H1 (cell line): Measurements from ENCODE around the gene URB2. TPM values are rescaled to one million over a fixed set of nuclear protein-coding genes. Genes with fewer than 3 reads are reported as not detected.

Experiments
- CTCF ChIA-PET: fragments of 300-600 bp; sonication (Branson Sonifier 250); formaldehyde crosslinking; loops from one replicate; lab custom pipeline; 2021; ENCODE audit not compliant: partially characterized antibody; lab: Charles Lee
- POLR2A ChIA-PET: fragments of 300-600 bp; sonication (Branson Sonifier 250); formaldehyde crosslinking; loops from one replicate; lab custom pipeline; 2021; ENCODE audit warnings: inconsistent platforms; ENCODE audit not compliant: partially characterized antibody; lab: Charles Lee
- DNase-seq, 2 experiments: peaks; one replicate each; pipeline versions ENCODE4 v3.0.0 to v3.0.0-alpha.2; 2010 to 2022; ENCODE audit warnings: low spot score in 2 of 2, low read depth in 1 of 2, mixed read lengths in 1 of 2
- FAIRE-seq: peaks from 2 replicates; lab custom pipeline; 2011; peaks lifted over from hg19 to GRCh38; lab: Jason Lieb, UNC
- H2AFZ ChIP-seq: 2 replicates; pipeline ENCODE4 v1.8.1; 2012; ENCODE audit warnings: low read length, inconsistent platforms
- H2AK5ac ChIP-seq: 2 replicates; pipeline ENCODE4 v1.6.1; 2013; ENCODE audit warnings: low read depth, low read length
- H2BK120ac ChIP-seq: replicated peaks from 2 replicates; pipeline ENCODE3; 2013; ENCODE audit warnings: low read depth, low read length, inconsistent platforms
- H2BK12ac ChIP-seq: 2 replicates; pipeline ENCODE4 v1.6.1; 2013; ENCODE audit warnings: low read depth, low read length
- H2BK15ac ChIP-seq: 2 replicates; pipeline ENCODE4 v1.6.1; 2013; ENCODE audit warnings: low read length
- H2BK20ac ChIP-seq: 2 replicates; pipeline ENCODE4 v1.6.1; 2013; ENCODE audit warnings: low read length
- H2BK5ac ChIP-seq: 2 replicates; pipeline ENCODE4 v1.6.1; 2013; ENCODE audit warnings: low read depth, low read length
- H3K14ac ChIP-seq: 2 replicates; pipeline ENCODE4 v1.6.1; 2013; ENCODE audit warnings: inconsistent platforms; ENCODE audit not compliant: insufficient read length
- H3K18ac ChIP-seq: 2 replicates; pipeline ENCODE4 v1.6.1; 2013; ENCODE audit warnings: low read length; ENCODE audit errors: extremely low read depth
- H3K23ac ChIP-seq: 2 replicates; pipeline ENCODE4 v1.6.1; 2013; ENCODE audit warnings: inconsistent platforms; ENCODE audit not compliant: insufficient read length
- H3K23me2 ChIP-seq: 2 replicates; pipeline ENCODE4 v1.6.1; 2013; ENCODE audit warnings: low read depth, low read length
- H3K27ac ChIP-seq: 2 replicates; pipeline ENCODE4 v1.6.1; 2011; ENCODE audit warnings: low read depth, low read length, inconsistent platforms
- H3K27me3 ChIP-seq, 4 experiments: replicated peaks in 1 of 4; 1 replicate in 1 of 4; 2 replicates in 3 of 4; pipeline versions ENCODE4 v1.6.1 to v1.8.1; 2011 to 2013; ENCODE audit warnings: low read length in 3 of 4, mild to moderate bottlenecking in 3 of 4, inconsistent platforms in 2 of 4, mixed read lengths in 2 of 4, moderate library complexity in 1 of 4; ENCODE audit not compliant: control insufficient read depth in 3 of 4, insufficient read depth in 3 of 4; ENCODE audit errors: extremely low read depth in 1 of 4
- H3K36me3 ChIP-seq, 4 experiments: 2 replicates each; pipeline versions ENCODE4 v1.6.1 to v1.8.1; 2011 to 2013; ENCODE audit warnings: mild to moderate bottlenecking in 4 of 4, low read length in 3 of 4, moderate library complexity in 2 of 4, control low read depth in 1 of 4, inconsistent platforms in 1 of 4; ENCODE audit not compliant: insufficient read depth in 4 of 4, control insufficient read depth in 2 of 4
- H3K4ac ChIP-seq: replicated peaks from 2 replicates; pipeline ENCODE3; 2013; ENCODE audit warnings: low read length, low read depth, mixed read lengths, inconsistent platforms; ENCODE audit not compliant: insufficient read length
- H3K4me1 ChIP-seq, 4 experiments: replicated peaks in 1 of 4; 1 replicate in 1 of 4; 2 replicates in 3 of 4; pipeline versions ENCODE4 v1.6.1 to v1.8.1; 2011 to 2013; ENCODE audit warnings: low read length in 3 of 4, inconsistent platforms in 2 of 4, mixed read lengths in 1 of 4; ENCODE audit not compliant: insufficient read depth in 4 of 4, control insufficient read depth in 3 of 4
- H3K4me2 ChIP-seq, 2 experiments: 2 replicates each; pipeline versions ENCODE4 v1.6.1 to v1.8.1; 2011 to 2013; ENCODE audit warnings: low read depth in 2 of 2, low read length in 2 of 2, control low read depth in 1 of 2, inconsistent platforms in 1 of 2, mild to moderate bottlenecking in 1 of 2; ENCODE audit not compliant: insufficient read depth in 1 of 2
- H3K4me3 ChIP-seq, 4 experiments: fragments of 200-600, 300-600 bp in 1 of 4; sonication (generic), shearing (Covaris generic), sonication (Bioruptor Twin) in 1 of 4; 2 replicates each; pipeline versions ENCODE4 v1.5.1 to v1.8.1; 2011 to 2016; ENCODE audit warnings: low read length in 4 of 4, low read depth in 3 of 4, control low read depth in 2 of 4, inconsistent platforms in 2 of 4, mild to moderate bottlenecking in 2 of 4, mixed read lengths in 1 of 4, moderate library complexity in 1 of 4; ENCODE audit not compliant: insufficient read depth in 2 of 4; ENCODE audit errors: extremely low read depth in 1 of 4
- H3K56ac ChIP-seq: replicated peaks from 2 replicates; pipeline ENCODE3; 2013; ENCODE audit warnings: low read depth, mild to moderate bottlenecking, mixed read lengths, low read length, inconsistent platforms; ENCODE audit not compliant: insufficient read length
- H3K79me1 ChIP-seq: 2 replicates; pipeline ENCODE4 v1.6.1; 2013; ENCODE audit warnings: low read depth, low read length, control low read depth
- H3K79me2 ChIP-seq, 2 experiments: 2 replicates each; pipeline versions ENCODE4 v1.6.1 to v1.8.1; 2012 to 2013; ENCODE audit warnings: low read length in 2 of 2, mild to moderate bottlenecking in 2 of 2, inconsistent platforms in 1 of 2; ENCODE audit not compliant: insufficient read depth in 2 of 2, control insufficient read depth in 1 of 2
- H3K9ac ChIP-seq, 4 experiments: replicated peaks in 1 of 4; 1 replicate in 1 of 4; 2 replicates in 3 of 4; pipeline versions ENCODE4 v1.6.1 to v1.8.1; 2011 to 2013; ENCODE audit warnings: low read depth in 3 of 4, low read length in 3 of 4, control low read depth in 2 of 4, mild to moderate bottlenecking in 2 of 4, moderate library complexity in 2 of 4, inconsistent platforms in 1 of 4; ENCODE audit errors: extremely low read depth in 1 of 4
- H3K9me3 ChIP-seq, 2 experiments: 2 replicates each; pipeline versions ENCODE4 v1.6.1 to v1.8.1; 2012 to 2013; ENCODE audit warnings: mild to moderate bottlenecking in 2 of 2, moderate library complexity in 2 of 2, control low read depth in 1 of 2, inconsistent platforms in 1 of 2, low read depth in 1 of 2, low read length in 1 of 2, mixed read lengths in 1 of 2; ENCODE audit not compliant: insufficient read depth in 2 of 2
- H4K20me1 ChIP-seq, 2 experiments: replicated peaks in 1 of 2; 2 replicates each; pipeline versions ENCODE3 to v1.8.1; 2011 to 2013; ENCODE audit warnings: inconsistent platforms in 2 of 2, low read length in 2 of 2, mild to moderate bottlenecking in 1 of 2; ENCODE audit not compliant: insufficient read depth in 2 of 2, control insufficient read depth in 1 of 2
- H4K5ac ChIP-seq: 2 replicates; pipeline ENCODE4 v1.6.1; 2013; ENCODE audit warnings: low read length, low read depth, mixed read lengths, inconsistent platforms; ENCODE audit not compliant: insufficient read length
- H4K8ac ChIP-seq: 2 replicates; pipeline ENCODE4 v1.8.0; 2013; ENCODE audit warnings: mild to moderate bottlenecking, moderate library complexity, low read length, inconsistent platforms; ENCODE audit not compliant: insufficient read depth; ENCODE audit errors: extremely low read depth
- H4K91ac ChIP-seq: replicated peaks from 2 replicates; pipeline ENCODE3; 2013; ENCODE audit warnings: low read length, mixed read lengths, inconsistent platforms; ENCODE audit not compliant: insufficient read length
- FOSL1 ChIP-seq: IDR thresholded peaks from 2 replicates; pipeline ENCODE4 v1.6.1; 2011; ENCODE audit warnings: mild to moderate bottlenecking, low read depth, low read length, moderate library complexity; ENCODE audit not compliant: insufficient read depth
- JUN ChIP-seq: IDR thresholded peaks from 2 replicates; pipeline ENCODE4 v1.6.1; 2011; ENCODE audit warnings: low read depth, mild to moderate bottlenecking, improper control_type of control experiment, low read length
- WGBS, 2 experiments: shearing (Covaris generic) in 1 of 2; methylation state at CpG; one replicate each; pipeline versions ENCODE4 v1.1.6 to v1.1.7; 2013 to 2015; ENCODE audit warnings: low lambda C conversion rate in 2 of 2, mixed read lengths in 2 of 2, inconsistent platforms in 1 of 2, low coverage in 1 of 2, missing lambda C conversion rate in 1 of 2; ENCODE audit not compliant: insufficient replicate concordance in 2 of 2, insufficient coverage in 1 of 2, insufficient read length in 1 of 2; ENCODE audit errors: extremely low coverage in 1 of 2, missing lambda C conversion rate in 1 of 2; 5-methylcytosine and 5-hydroxymethylcytosine counted together
- polyA plus RNA-seq, 7 experiments: library from polyadenylated mRNA; depleted of rRNA in 3 of 7; stranded (reverse) in 5 of 7; unstranded in 2 of 7; fragments of >200 nt in 5 of 7; fragments of 200-250 nt in 2 of 7; gene quantifications; 1 replicate in 5 of 7; 2 replicates in 1 of 7; 4 replicates in 1 of 7; pipeline versions ENCODE4 v1.2.1 to v1.2.3, GENCODE V29; 2011 to 2013; ENCODE audit warnings: missing spikeins in 2 of 7, mixed read lengths in 2 of 7
- total RNA-seq: library from RNA; stranded (reverse); fragmentation: NEBNext Ultra II Directional; extraction: Animal tissue kit (Norgen Biotek cat#: 25700); gene quantifications from 2 replicates; pipeline ENCODE4 v1.2.1, GENCODE V29; 2021

The URB2 gene
- total and polyA plus RNA-seq, 2 of the 8 experiments (the other 6 are each of a cell fraction or from before 2014, with no cell fraction given) = 13.7 to 33.0 TPM

GRCh38 chr1:229685149-229685548, 59.1 kb downstream of the URB2 start:
- Histone ChIP-seq H4K91ac (no peak overlapping the region), H2AFZ (no peak overlapping the region), H2BK20ac (no peak overlapping the region), H4K8ac (no peak overlapping the region), H3K79me1 (no peaks in the 10 kb centered on the region), H3K4me1 (peaks cover 0 to 3% (median 0%) of the 10 kb centered on the region in 4 experiments; a peak in 2 of 7 replicates), H2BK5ac (no peak overlapping the region), H3K56ac (no peak overlapping the region), H2BK15ac (no peak overlapping the region), H3K18ac (no peak overlapping the region), H3K23me2 (no peaks in the 10 kb centered on the region), H3K79me2 (no peaks in the 10 kb centered on the region), H3K27me3 (peaks cover 0 to 3% (median 0%) of the 10 kb centered on the region in 4 experiments; a peak in 1 of 7 replicates), H2BK12ac (no peak overlapping the region), H2BK120ac (no peak overlapping the region), H3K4me3 (no peak overlapping the region), H3K9ac (no peak overlapping the region), H3K9me3 (peaks cover 3 to 11% of the 10 kb centered on the region in 2 experiments; a peak in 3 of 4 replicates), H4K5ac (no peak overlapping the region), H3K4ac (no peak overlapping the region), H3K4me2 (no peak overlapping the region), H4K20me1 (no peaks in the 10 kb centered on the region), H2AK5ac (no peak overlapping the region), H3K27ac (no peak overlapping the region), H3K14ac (no peak overlapping the region), H3K36me3 (0 out of 8 replicates have a peak, but pooled peaks cover 0 to 3% (median 0%) of the 10 kb centered on the region in 4 experiments), H3K23ac (no peak overlapping the region)
- CTCF ChIA-PET = interaction anchor here (0.6 kb wide), 1 partner anchor 552 kb away, joined by 3 read pairs; no protein-coding TSS in a partner anchor
- WGBS, 2 experiments = 90% methylated on average over 2 of the region's 2 CpGs; no CpG with 5 or more reads in 1 of the 2 experiments
- FAIRE-seq (no peak), DNase-seq (no peak)
- POLR2A ChIA-PET = no interaction called here
- TF ChIP-seq JUN (no peak), FOSL1 (no peak)
